Activated T-helper 1 cell treated with anti-CD3 and anti-CD28 coated beads, Interleukin-12 subunit alpha, Interleukin-12 subunit beta, Interleukin-2, Interleukin-4 antibody, amounts not matched to agents 30 ng/mL and 10 ng/mL and 1 ng/mL, durations not matched to agents 14 hours and 24 hours and 36 hours (primary cell): ENCODE data around the gene MAB21L3. TPM values are rescaled to one million over a fixed set of nuclear protein-coding genes. Genes with fewer than 3 reads are reported as not detected.

Experiments used
- DNase-seq: peaks from one replicate; pipeline ENCODE4 v3.0.0; 2021; ENCODE audit warnings: low spot score
- H3K27ac Mint-ChIP-seq: one replicate; pipeline ENCODE4 v1.8.0; 2021; ENCODE audit warnings: mild to moderate bottlenecking, mixed read lengths
- H3K27me3 Mint-ChIP-seq: one replicate; pipeline ENCODE4 v1.8.0; 2022; ENCODE audit warnings: mild to moderate bottlenecking, moderate library complexity, mixed read lengths; ENCODE audit not compliant: insufficient read depth
- H3K36me3 Mint-ChIP-seq: one replicate; pipeline ENCODE4 v1.8.0; 2021; ENCODE audit warnings: low read depth, mixed read lengths
- H3K4me1 Mint-ChIP-seq: one replicate; pipeline ENCODE4 v1.8.0; 2021; ENCODE audit warnings: low read depth, mixed read lengths
- H3K4me3 Mint-ChIP-seq: one replicate; pipeline ENCODE4 v1.8.0; 2021; ENCODE audit warnings: mild to moderate bottlenecking, moderate library complexity, mixed read lengths
- H3K9me3 Mint-ChIP-seq: one replicate; pipeline ENCODE4 v1.8.0; 2021; ENCODE audit warnings: mixed read lengths
- intact Hi-C: fragments of 100-400 bp; cut with micrococcal nuclease; formaldehyde crosslinking; loops from one replicate; pipeline ENCODE4 v1.15.1; 2024
- total RNA-seq: library from RNA; stranded (reverse); gene quantifications from 2 replicates; pipeline ENCODE4 v1.2.3, GENCODE V29; 2022

Gene MAB21L3
- total RNA-seq, 1 donor from 2014 or later: not detected

DNA sequence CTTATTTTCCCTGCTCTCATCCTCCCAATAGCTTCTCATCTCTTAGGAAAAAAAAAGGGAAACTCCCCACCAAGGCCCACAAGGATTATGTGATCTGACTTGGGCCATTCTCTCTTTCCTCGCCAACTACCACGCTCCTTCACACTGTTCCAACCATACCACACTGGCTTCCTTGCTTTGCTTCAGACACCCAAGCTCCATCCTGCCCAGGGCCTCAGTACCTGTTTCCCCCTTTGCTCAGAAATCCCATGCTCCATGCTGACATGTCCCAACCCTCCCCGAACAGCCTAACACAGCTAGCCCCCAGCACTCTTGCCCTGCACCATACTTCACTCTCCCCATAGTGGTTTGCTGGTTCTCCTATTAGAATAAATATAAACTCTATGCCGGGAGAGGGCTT is 39.2 kb downstream of the MAB21L3 start:
- DNase-seq: no peak
- intact Hi-C loops: loop anchor here (5.0 to 10.0 kb wide), 3 partner anchors 352 to 974 kb away; partner anchors contain the start of genes TRIM45 and VANGL1
- H3K27ac Mint-ChIP-seq: no peak overlapping the region
- H3K9me3 Mint-ChIP-seq: no peaks in the 10 kb centered on the region
- H3K36me3 Mint-ChIP-seq: no peaks in the 10 kb centered on the region
- H3K4me1 Mint-ChIP-seq: peaks cover 16% of the 10 kb centered on the region
- peaks cover 11% of the 10 kb centered on the region for H3K27me3 Mint-ChIP-seq
- H3K4me3 Mint-ChIP-seq: no peak overlapping the region

DNA sequence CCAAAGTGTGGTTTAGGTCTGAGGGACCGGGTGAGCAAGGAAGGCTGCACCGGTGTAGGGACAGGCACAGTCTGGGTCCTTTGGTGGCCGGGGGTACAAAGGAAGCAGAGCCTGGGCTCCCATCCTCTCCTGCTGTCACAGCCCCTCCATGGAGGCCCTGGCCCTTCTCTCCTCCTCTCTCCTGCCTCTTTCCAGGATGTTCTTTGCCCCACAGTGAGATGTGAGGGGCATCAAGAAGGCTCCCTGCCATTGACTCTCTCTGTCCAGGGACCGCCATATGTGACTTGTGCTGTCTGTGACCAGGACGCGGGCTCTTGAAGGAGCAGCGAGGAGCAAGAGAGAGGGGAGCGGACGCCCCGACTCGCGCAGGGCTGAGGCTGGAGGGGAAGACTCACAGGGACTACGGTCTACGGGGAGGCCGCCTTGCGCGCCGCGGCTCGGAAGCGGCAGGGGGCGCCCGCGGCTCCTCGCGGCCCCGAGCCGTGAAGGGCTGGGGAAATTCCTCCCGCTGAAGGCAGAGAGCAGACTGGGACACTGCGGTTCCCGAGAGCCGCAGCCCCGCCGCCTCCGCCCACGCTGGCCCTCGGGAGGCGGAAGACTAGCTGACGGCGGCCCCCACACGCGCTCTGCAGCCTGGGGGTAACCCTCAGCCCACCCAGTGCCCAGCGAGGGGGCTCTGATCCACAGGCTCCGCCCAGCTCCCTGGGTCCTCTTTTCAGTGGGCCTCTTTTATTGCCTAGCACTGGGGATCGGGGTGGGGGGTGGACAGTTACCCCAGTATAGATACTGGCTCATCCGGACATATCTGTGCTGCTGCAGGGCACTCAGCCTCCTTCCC is 40.8 kb downstream of the MAB21L3 start:
- Mint-ChIP-seq H3K4me1 (peaks cover 16% of the 10 kb centered on the region), H3K27ac (peak overlapping the region; percentile 49), H3K9me3 (no peaks in the 10 kb centered on the region), H3K4me3 (peak overlapping the region; percentile 65), H3K27me3 (peaks cover 20% of the 10 kb centered on the region), H3K36me3 (no peaks in the 10 kb centered on the region)
- intact Hi-C loops: loop anchor here (1.0 to 10.0 kb wide), 8 partner anchors 13 to 973 kb away; partner anchors contain the start of genes TRIM45 and VANGL1
- peak; percentile 77 for DNase-seq

DNA sequence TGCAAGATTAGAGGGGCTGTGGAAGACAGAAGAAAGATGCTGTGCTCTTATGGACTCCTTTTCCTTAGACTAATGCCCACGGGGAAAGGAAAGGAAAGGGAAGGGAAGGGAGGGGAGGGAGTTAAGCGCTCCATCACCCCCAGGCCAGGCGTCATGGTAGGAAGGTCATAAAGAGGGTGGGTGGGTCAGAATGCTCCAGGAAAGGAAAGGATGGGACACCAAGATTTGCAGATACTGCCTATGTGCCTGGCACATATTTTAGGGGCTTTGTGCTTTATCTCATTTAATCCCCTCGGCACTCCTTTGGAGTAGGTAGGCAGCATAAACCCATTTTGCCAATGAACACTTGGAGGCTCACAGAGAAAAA is 41.4 kb downstream of the MAB21L3 start:
- intact Hi-C loops: loop anchor here (1.0 to 10.0 kb wide), 8 partner anchors 13 to 972 kb away; partner anchors contain the start of genes TRIM45 and VANGL1
- no peak for DNase-seq
- Mint-ChIP-seq H3K9me3 (no peaks in the 10 kb centered on the region), H3K27ac (no peak overlapping the region), H3K4me3 (no peak overlapping the region), H3K36me3 (no peaks in the 10 kb centered on the region), H3K4me1 (peaks cover 16% of the 10 kb centered on the region), H3K27me3 (peaks cover 23% of the 10 kb centered on the region)

DNA sequence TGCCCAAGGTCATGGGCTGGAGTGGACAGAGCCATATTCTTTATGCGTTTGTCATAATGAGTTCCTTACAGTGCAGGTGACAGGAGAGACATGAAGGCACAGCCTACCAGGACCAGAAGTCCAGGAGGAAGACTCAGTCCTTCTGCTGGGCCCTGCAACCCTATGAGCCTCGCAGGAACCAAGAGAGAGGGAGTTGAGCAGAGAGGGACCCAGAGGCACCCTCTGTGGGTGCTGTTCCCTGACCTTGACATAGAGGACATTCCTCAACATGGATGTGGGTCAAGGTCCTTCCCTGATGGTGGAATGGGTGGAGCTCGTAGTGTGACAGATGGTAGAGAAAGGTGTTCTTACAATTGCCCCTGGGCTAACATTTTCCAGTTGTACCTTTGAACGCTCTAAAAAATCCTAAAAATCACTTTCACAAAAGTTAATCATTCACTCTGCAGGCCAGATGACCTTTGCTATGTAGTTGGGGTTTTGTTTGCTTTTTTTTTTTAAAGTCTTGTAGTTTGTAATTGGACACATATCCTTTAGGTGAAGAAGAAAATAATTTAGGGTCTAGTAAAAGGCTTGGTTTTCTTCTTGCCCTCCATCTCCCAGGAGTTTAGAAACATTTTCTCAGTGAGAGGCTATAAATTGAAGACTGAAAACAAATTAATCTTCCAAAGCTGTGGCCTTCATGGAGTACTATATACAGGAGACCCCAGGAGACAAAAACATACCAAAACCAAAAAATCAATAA is 41.9 kb downstream of the MAB21L3 start:
- Mint-ChIP-seq H3K27me3 (peaks cover 23% of the 10 kb centered on the region), H3K36me3 (no peaks in the 10 kb centered on the region), H3K4me1 (peaks cover 16% of the 10 kb centered on the region), H3K9me3 (no peaks in the 10 kb centered on the region), H3K27ac (no peak overlapping the region), H3K4me3 (no peak overlapping the region)
- no peak for DNase-seq
- intact Hi-C loops: loop anchor here (1.0 to 10.0 kb wide), 8 partner anchors 14 to 972 kb away; partner anchors contain the start of genes TRIM45 and VANGL1

DNA sequence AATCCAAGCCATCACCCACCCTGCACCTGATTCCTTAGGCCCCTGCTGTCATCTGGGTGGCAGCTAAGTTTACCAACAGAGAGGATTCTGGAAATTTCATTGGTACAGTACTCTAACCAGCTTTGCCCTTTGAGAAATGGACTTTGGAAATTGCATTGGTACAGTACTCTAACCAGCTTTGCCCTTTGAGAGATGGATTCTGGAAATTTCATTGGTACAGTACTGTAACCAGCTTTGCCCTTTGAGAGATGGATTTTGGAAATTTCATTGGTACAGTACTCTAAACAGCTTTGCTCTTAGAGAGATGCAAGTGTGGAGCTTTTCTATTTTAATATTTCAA is 42.5 kb downstream of the MAB21L3 start:
- no peak overlapping the region for H3K4me3 Mint-ChIP-seq
- intact Hi-C loops: loop anchor here (2.0 to 10.0 kb wide), 4 partner anchors 103 to 971 kb away; partner anchors contain the start of genes TRIM45 and VANGL1
- H3K27ac Mint-ChIP-seq: no peak overlapping the region
- no peaks in the 10 kb centered on the region for H3K36me3 Mint-ChIP-seq
- no peaks in the 10 kb centered on the region for H3K9me3 Mint-ChIP-seq
- peaks cover 16% of the 10 kb centered on the region for H3K4me1 Mint-ChIP-seq
- peaks cover 23% of the 10 kb centered on the region for H3K27me3 Mint-ChIP-seq
- DNase-seq: no peak

DNA sequence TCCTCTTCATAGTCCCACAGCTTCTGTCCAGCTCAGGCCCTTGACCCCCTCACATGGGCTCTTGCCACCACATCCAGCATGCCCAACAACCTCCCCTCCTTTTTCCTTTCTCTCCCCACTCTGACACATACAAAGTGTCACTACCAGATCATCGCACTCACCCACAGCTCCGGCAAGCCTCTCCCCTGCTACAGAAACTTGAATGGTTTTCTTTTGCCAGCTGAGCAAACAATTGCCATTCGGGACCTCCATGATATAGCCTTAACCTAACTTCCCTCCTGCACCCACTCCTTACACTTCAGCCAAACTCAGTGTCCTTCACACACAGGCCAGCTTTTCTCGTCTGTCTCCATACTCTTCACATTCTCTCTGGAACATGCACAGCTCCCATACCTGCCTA is 43.3 kb downstream of the MAB21L3 start:
- Mint-ChIP-seq H3K9me3 (no peaks in the 10 kb centered on the region), H3K36me3 (no peaks in the 10 kb centered on the region), H3K27ac (no peak overlapping the region), H3K4me3 (no peak overlapping the region), H3K4me1 (peaks cover 16% of the 10 kb centered on the region), H3K27me3 (peaks cover 23% of the 10 kb centered on the region)
- DNase-seq: no peak
- intact Hi-C loops: loop anchor here (5.0 to 10.0 kb wide), 3 partner anchors 348 to 970 kb away; partner anchors contain the start of genes TRIM45 and VANGL1

DNA sequence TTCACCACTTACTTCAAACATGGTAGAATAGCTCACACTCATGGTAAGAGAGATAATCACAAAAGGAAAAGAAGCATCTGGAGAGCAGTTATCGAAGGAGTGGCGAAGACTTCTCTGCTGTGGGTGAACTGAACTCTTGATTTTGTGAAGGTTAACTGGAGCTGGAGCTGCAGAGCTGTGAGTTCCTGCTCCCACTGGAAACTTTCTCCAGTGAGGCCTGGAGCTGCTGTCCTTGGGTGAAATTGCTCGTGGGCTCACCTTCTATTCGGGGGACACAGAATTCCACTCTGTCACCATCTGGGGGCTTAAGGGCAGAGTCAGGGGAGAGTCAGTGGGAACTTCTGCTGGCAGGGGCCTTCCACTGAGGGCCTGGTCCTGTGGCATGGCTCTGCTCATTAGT is 45.9 kb downstream of the MAB21L3 start:
- no peak for DNase-seq
- Mint-ChIP-seq H3K27me3 (peaks cover 28% of the 10 kb centered on the region), H3K4me3 (no peak overlapping the region), H3K27ac (no peak overlapping the region), H3K4me1 (peaks cover 5% of the 10 kb centered on the region), H3K36me3 (no peaks in the 10 kb centered on the region), H3K9me3 (no peaks in the 10 kb centered on the region)
- intact Hi-C loops: loop anchor here (10.0 kb wide), 2 partner anchors 512 to 968 kb away; partner anchors contain the start of genes TRIM45 and VANGL1

DNA sequence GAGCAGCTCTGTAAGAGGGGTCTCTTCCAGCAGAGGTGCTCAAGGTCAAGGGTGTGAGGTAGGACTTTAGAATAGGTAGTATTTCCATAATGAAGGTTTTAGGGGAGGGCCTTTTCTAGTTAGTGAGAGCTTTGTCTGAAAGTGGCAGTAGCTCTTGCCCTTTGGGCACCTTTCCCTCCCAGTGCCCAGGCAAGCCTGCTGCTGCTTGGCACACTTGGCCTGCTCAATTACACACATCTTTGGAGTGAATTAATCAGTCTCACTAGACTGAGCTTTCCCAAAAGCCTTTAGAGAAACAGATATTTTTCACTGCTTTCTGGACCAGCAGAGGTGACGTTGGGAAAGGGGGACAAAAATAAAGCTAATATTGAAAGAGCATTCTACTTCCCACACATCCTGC is 48.0 kb downstream of the MAB21L3 start:
- no peak overlapping the region for H3K4me3 Mint-ChIP-seq
- no peaks in the 10 kb centered on the region for H3K9me3 Mint-ChIP-seq
- DNase-seq: no peak
- no peak overlapping the region for H3K27ac Mint-ChIP-seq
- peaks cover 31% of the 10 kb centered on the region for H3K27me3 Mint-ChIP-seq
- H3K36me3 Mint-ChIP-seq: no peaks in the 10 kb centered on the region
- H3K4me1 Mint-ChIP-seq: no peaks in the 10 kb centered on the region
- intact Hi-C loops: loop anchor here (10.0 kb wide), 2 partner anchors 514 to 966 kb away; partner anchors contain the start of genes TRIM45 and VANGL1

DNA sequence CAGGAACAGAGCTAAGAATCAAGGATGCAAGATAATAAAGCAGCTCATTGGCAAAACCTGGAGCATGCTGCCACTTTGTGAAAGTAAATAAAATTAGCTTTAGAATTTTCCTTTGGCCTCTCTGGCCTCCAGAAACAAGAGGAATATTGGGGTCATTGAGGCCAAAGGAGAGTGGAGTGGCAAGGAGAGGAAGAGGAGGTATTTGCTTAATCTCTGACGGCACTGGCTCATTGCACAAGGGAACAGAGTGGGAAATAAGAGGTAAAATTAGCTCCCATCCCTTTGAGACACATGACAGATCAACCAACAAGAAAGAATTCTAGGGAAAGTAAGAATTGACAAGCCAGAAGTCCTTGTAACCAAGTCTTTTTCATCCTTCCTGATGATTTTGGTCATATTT is 48.4 kb downstream of the MAB21L3 start:
- Mint-ChIP-seq H3K36me3 (no peaks in the 10 kb centered on the region), H3K27me3 (peaks cover 27% of the 10 kb centered on the region), H3K4me3 (no peak overlapping the region), H3K27ac (no peak overlapping the region), H3K9me3 (no peaks in the 10 kb centered on the region), H3K4me1 (no peaks in the 10 kb centered on the region)
- intact Hi-C loops: loop anchor here (10.0 kb wide), 2 partner anchors 515 to 965 kb away; partner anchors contain the start of genes TRIM45 and VANGL1
- DNase-seq: no peak

DNA sequence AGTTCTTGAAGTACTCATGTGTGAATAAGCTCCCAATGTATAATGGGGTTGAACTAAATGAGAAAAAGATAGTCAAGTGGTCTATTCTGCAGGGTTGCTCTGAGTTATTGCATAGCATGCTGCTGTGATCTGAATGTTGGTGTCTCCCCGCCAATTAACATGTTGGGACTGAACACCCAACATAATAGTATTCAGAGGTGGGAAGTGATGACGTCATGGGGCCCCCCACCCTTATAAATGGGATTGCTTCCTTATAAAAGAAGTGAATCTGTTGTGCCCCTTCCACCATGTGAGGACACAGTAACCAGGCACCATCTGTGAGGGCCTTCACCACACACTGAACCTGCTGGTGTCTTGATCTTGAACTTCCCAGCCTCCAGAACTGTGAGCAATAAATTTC is 50.2 kb downstream of the MAB21L3 start:
- no peak for DNase-seq
- Mint-ChIP-seq H3K4me1 (no peaks in the 10 kb centered on the region), H3K27me3 (peaks cover 18% of the 10 kb centered on the region), H3K36me3 (no peaks in the 10 kb centered on the region), H3K27ac (no peak overlapping the region), H3K4me3 (no peak overlapping the region), H3K9me3 (no peaks in the 10 kb centered on the region)
- intact Hi-C loops: no loop called here

DNA sequence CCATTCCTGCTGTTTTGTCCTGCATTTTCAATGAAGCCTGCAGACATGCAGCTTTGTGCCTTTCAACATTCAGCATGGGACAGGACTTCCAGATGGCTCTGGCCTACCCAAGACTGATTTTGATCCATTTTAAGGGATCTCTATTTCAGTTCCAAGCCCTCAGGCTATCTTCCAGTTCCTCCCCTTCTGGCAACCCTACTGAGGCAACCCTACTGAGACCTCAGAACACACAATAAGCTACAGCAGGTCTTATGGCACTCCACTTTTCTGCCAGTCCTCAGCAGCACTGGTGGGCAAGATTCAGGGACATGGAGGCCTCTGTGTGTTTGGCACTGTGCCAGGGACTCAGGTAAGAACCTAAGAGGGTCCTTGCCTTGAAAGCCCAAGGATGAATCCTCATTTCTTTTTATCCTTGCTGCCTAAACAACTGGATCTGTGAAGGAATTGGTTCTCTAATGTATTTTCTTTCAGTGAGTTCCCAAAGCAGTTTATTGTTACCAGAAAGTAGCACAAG is 50.7 kb downstream of the MAB21L3 start:
- no peak overlapping the region for H3K4me3 Mint-ChIP-seq
- no peaks in the 10 kb centered on the region for H3K9me3 Mint-ChIP-seq
- DNase-seq: peak; percentile 0
- H3K4me1 Mint-ChIP-seq: no peaks in the 10 kb centered on the region
- no peak overlapping the region for H3K27ac Mint-ChIP-seq
- H3K36me3 Mint-ChIP-seq: no peaks in the 10 kb centered on the region
- intact Hi-C loops: no loop called here
- H3K27me3 Mint-ChIP-seq: peaks cover 14% of the 10 kb centered on the region

DNA sequence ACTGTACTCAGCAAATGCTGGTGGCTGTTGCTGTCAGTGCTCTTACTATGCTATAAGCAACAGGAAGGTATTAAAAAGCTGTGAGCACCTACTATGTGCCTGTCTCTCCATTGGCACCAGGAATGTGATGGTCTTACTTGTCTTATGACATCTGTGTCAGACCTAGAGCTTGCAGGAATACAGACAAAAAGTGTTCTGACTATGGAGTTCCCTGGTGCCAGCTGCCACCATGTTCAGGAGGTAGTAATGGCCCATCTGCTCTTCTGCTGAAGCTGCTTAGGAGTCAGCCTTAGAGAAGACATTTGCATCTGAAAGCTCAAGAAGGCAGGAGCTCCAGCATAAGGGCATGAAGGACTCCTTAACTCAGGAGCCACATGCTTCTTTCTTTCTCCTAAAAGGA is 52.3 kb downstream of the MAB21L3 start:
- H3K4me3 Mint-ChIP-seq: no peak overlapping the region
- peaks cover 9% of the 10 kb centered on the region for H3K4me1 Mint-ChIP-seq
- no peak for DNase-seq
- no peak overlapping the region for H3K27ac Mint-ChIP-seq
- intact Hi-C loops: no loop called here
- H3K36me3 Mint-ChIP-seq: no peaks in the 10 kb centered on the region
- H3K27me3 Mint-ChIP-seq: peaks cover 12% of the 10 kb centered on the region
- no peaks in the 10 kb centered on the region for H3K9me3 Mint-ChIP-seq
